GM19328 (cell line): Measurements from ENCODE around the gene UNC93B1.
"Not testable (repeated sequence)": the region's sequence is repeated elsewhere in the genome, so short reads cannot be mapped to it uniquely, and the experiment has no call there.

ENCODE experiments used
- ATAC-seq: cut with Tn5 transposase; IDR thresholded peaks from one replicate; pipeline ENCODE4 v1.9.1; 2021; ENCODE audit warnings: mild to moderate bottlenecking, moderate library complexity; ENCODE audit not compliant: unreplicated experiment

Gene UNC93B1

DNA sequence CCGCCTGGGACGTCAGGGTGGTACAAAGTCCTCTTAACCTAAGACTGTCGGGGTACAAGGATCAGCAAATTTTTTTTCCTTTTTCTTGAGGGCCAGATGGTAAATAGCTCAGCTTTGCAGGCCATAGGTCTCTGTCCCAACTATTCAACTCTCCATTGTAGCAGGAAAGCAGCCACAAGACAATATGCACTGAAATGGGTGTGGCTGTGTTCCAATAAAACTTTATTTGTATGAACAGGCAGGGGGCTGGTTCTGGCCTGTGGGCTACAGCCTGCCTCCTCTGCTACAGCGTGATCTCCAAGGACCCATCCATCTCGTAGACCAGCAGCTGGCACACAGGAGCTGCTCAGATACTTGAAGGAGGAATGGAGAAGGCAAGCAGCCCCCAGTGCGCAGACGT lies 56.1 kb downstream of the UNC93B1 start:
- not testable (repeated sequence) for ATAC-seq

DNA sequence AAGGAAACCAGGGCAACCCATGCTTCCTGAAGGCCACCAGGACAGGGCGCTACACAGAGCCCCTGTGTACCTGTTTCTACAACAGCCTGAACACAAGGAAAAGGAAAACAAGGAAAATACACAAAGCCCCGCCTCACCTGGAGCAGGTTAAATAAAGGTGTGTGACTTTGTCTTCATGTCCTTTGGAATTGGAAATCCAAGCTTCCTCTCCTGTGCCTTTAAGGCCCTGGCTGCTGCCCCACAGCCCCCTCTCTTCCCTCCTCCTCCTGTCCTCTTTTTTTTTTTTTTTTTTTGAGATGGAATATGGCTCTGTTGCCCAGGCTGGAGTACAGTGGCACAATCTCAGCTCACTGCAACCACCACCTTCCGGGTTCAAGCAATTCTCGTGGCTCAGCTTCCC lies 57.5 kb downstream of the UNC93B1 start:
- ATAC-seq = not testable (repeated sequence)

DNA sequence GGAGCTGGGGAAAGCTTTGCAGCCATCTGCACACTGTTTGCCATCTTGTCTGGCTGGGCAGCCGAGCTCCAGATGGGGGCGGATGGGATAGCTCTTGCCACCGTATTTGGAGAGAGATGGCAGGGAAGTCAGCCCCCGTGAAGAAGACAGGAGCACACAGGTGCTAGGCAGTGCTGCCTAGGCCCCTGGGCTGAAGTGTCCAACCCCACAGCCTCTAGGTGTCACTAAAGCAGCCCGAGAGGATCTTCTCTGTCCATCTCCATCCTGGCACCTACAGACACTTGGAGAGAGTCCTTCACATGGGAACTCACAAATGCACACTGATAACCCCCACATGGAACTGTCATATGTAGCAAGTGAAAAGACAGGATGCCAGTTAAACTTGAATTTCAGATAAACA lies 60.5 kb downstream of the UNC93B1 start:
- ATAC-seq = not testable (repeated sequence)
